Body of pancreas (tissue), 4 donors: ENCODE measurements around the gene P4HB.

Experiments
- POLR2A ChIP-seq, 3 donors: fragments of 450-650 bp; IDR thresholded peaks; one replicate each; pipeline ENCODE4 v1.6.1; 2016; ENCODE audit warnings: antibody characterized with exemption in 3 of 3, mild to moderate bottlenecking in 2 of 3
- TF ChIP-seq, protein P1 (sequence below), 7 experiments: fragments of 450-650 bp in 4 of 7; fragments of 200-600 bp in 3 of 7; sonication (generic) in 3 of 7; IDR thresholded peaks; one replicate each; pipeline ENCODE4 v1.5.1; 2016 to 2019; ENCODE audit warnings: antibody characterized with exemption in 7 of 7

DNA sequence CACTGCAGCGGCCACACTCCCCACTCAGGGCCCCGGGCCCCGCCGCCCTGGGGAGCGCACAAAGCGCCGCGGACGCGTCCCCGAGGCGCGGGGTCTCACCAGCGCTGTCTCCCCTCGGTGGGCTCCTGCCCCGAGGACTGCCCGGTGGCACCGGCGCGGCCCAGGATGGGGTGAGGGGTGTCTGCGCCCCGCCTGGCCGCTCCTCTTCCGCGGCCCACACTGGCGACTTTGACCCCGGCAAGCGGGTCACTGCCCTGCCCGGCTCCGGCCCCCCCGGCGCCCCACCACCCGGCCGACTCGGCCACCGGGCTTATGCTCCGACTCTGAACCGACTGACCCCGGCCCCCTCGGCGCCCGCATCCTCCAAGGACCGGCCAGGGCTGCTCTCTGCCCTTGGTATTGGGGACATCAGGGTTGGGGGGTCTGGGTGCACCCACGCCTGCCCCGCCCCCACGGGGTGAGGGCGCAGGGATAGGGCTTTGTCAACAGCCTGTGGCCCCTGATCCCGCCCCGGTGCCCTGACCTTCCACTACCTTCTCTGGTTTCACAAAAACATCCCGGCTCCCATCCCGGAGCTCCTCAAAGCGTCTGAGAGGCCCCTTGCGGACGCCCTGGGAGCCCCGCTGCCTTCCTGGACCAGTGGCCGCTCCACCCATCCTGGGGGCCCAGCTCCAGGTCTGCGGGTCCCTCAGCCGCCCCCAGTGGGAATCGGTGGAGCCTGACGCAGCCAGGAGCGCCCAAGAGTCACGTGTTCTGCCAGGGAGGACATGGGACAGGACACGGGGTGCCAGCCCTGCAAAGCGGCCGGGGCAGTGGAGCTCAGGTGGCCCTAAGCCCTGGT lies 55.6 kb downstream of the P4HB start:
- TF ChIP-seq POLR2A (IDR thresholded peaks at IDR 0.05): no peak
- TF ChIP-seq, protein P1, sequence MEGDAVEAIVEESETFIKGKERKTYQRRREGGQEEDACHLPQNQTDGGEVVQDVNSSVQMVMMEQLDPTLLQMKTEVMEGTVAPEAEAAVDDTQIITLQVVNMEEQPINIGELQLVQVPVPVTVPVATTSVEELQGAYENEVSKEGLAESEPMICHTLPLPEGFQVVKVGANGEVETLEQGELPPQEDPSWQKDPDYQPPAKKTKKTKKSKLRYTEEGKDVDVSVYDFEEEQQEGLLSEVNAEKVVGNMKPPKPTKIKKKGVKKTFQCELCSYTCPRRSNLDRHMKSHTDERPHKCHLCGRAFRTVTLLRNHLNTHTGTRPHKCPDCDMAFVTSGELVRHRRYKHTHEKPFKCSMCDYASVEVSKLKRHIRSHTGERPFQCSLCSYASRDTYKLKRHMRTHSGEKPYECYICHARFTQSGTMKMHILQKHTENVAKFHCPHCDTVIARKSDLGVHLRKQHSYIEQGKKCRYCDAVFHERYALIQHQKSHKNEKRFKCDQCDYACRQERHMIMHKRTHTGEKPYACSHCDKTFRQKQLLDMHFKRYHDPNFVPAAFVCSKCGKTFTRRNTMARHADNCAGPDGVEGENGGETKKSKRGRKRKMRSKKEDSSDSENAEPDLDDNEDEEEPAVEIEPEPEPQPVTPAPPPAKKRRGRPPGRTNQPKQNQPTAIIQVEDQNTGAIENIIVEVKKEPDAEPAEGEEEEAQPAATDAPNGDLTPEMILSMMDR (IDR thresholded peaks at IDR 0.05): no peak
